GM18508 (cell line): Measurements from ENCODE around the gene STRIP1.

Experiments
- ATAC-seq: cut with Tn5 transposase; IDR thresholded peaks from one replicate; pipeline ENCODE4 v1.9.1; 2021; ENCODE audit warnings: moderate number of reproducible peaks; ENCODE audit not compliant: insufficient read depth, unreplicated experiment

Gene STRIP1

GRCh38 chr1:110049801-110050601 lies 15.6 kb downstream of the STRIP1 start:
- no peak for ATAC-seq

- no peak for ATAC-seq
These were observed 16.3 kb downstream of the STRIP1 start for GRCh38 chr1:110050602-110051261.

GRCh38 chr1:110051262-110051648 lies 16.8 kb downstream of the STRIP1 start:
- no peak for ATAC-seq

GRCh38 chr1:110053552-110054428 lies 19.4 kb downstream of the STRIP1 start:
- ATAC-seq = no peak

GRCh38 chr1:110055493-110056284 lies 21.3 kb downstream of the STRIP1 start:
- no peak for ATAC-seq

- ATAC-seq = no peak
These were observed 21.9 kb downstream of the STRIP1 start for GRCh38 chr1:110056285-110056683.

- no peak for ATAC-seq
These were observed 22.4 kb downstream of the STRIP1 start for GRCh38 chr1:110056776-110057175.

- ATAC-seq = no peak
These were observed 23.6 kb downstream of the STRIP1 start for GRCh38 chr1:110057963-110058518.

GRCh38 chr1:110058591-110058990 lies 24.2 kb downstream of the STRIP1 start:
- no peak for ATAC-seq

- no peak for ATAC-seq
These were observed 24.9 kb downstream of the STRIP1 start for GRCh38 chr1:110059133-110059863.

GRCh38 chr1:110060034-110060661 lies 25.7 kb downstream of the STRIP1 start:
- ATAC-seq = no peak

- ATAC-seq = no peak
These were observed 26.2 kb downstream of the STRIP1 start for GRCh38 chr1:110060662-110061060.

- no peak for ATAC-seq
These were observed 26.9 kb downstream of the STRIP1 start for GRCh38 chr1:110061341-110061740.

- no peak for ATAC-seq
These were observed 28.2 kb downstream of the STRIP1 start for GRCh38 chr1:110062612-110063011.

GRCh38 chr1:110063781-110064180 lies 29.4 kb downstream of the STRIP1 start:
- ATAC-seq = no peak

- no peak for ATAC-seq
These were observed 30.3 kb downstream of the STRIP1 start for GRCh38 chr1:110064576-110065337.

GRCh38 chr1:110065841-110066240 lies 31.4 kb downstream of the STRIP1 start:
- no peak for ATAC-seq

GRCh38 chr1:110067479-110067892 lies 33.1 kb downstream of the STRIP1 start:
- no peak for ATAC-seq
